ENCODE measurements around the gene NFASC.
A peak's percentile ranks its signal among the peaks of the same experiment; 100 is the strongest.

Gene NFASC

GRCh38 chr1:205053296-205053695, 182.6 kb downstream of the NFASC start:
- H3K4me3 ChIP-seq (ENCODE audit: low read depth, low read length), result no peak overlapping the region
- H3K9me3 ChIP-seq (ENCODE audit: control insufficient read depth, insufficient read depth, low read depth, low read length), result no peaks in the 10 kb centered on the region
- no peaks in the 10 kb centered on the region for H3K36me3 ChIP-seq (ENCODE audit: control insufficient read depth in 2 of 2, insufficient read depth in 1 of 2, low read length in 2 of 2)
- H3K27ac ChIP-seq (ENCODE audit: extremely low read depth, low read depth, low read length), result no peak overlapping the region
- POLR2A ChIA-PET, result no interaction called here
- CTCF ChIA-PET, result interaction anchor here (0.6 to 1.5 kb wide), 5 partner anchors 8 to 308 kb away, joined by 3 to 18 read pairs (median 3); no protein-coding TSS in a partner anchor
- H3K4me1 ChIP-seq (ENCODE audit: control insufficient read depth, insufficient read depth, low read length), result no peaks in the 10 kb centered on the region
- TF ChIP-seq ZFP41 (tag by site-specific recombination; IDR thresholded peaks at IDR 0.05; ENCODE audit: borderline replicate concordance) (no peak), ZNF768 (tag by site-specific recombination; IDR thresholded peaks at IDR 0.05) (peak; percentile 69; the same call in 1 of the 2 replicates)

- POLR2A ChIA-PET, result no interaction called here
- CTCF ChIA-PET, result interaction anchor here (0.5 to 3.5 kb wide), 4 partner anchors 56 to 206 kb away, joined by 3 to 20 read pairs (median 4); no protein-coding TSS in a partner anchor
- no peak for TF ChIP-seq GFI1B (tag by site-specific recombination; IDR thresholded peaks at IDR 0.05)
- TF ChIP-seq REST (tag by site-specific recombination; IDR thresholded peaks at IDR 0.05), result peak; percentile 90
- Histone ChIP-seq H3K27ac (ENCODE audit: extremely low read depth, low read depth, low read length) (no peak overlapping the region), H3K4me1 (ENCODE audit: control insufficient read depth, insufficient read depth, low read length) (no peaks in the 10 kb centered on the region), H3K36me3 (ENCODE audit: control insufficient read depth in 2 of 2, insufficient read depth in 1 of 2, low read length in 2 of 2) (no peaks in the 10 kb centered on the region), H3K9me3 (ENCODE audit: control insufficient read depth, insufficient read depth, low read depth, low read length) (no peaks in the 10 kb centered on the region), H3K4me3 (ENCODE audit: low read depth, low read length) (no peak overlapping the region)
Measured at GRCh38 chr1:205054013-205054412, 183.4 kb downstream of the NFASC start.

GRCh38 chr1:205056188-205056611, 185.5 kb downstream of the NFASC start:
- Histone ChIP-seq H3K4me3 (ENCODE audit: low read depth, low read length) (no peak overlapping the region), H3K27ac (ENCODE audit: extremely low read depth, low read depth, low read length) (no peak overlapping the region), H3K9me3 (ENCODE audit: control insufficient read depth, insufficient read depth, low read depth, low read length) (no peaks in the 10 kb centered on the region), H3K36me3 (ENCODE audit: control insufficient read depth in 2 of 2, insufficient read depth in 1 of 2, low read length in 2 of 2) (no peaks in the 10 kb centered on the region), H3K4me1 (ENCODE audit: control insufficient read depth, insufficient read depth, low read length) (no peaks in the 10 kb centered on the region)
- TF ChIP-seq GLIS1 (tag by site-specific recombination; IDR thresholded peaks at IDR 0.05), result peak; percentile 77
- no peak for TF ChIP-seq ZNF785 (tag by site-specific recombination; IDR thresholded peaks at IDR 0.05)
- peak; percentile 64 for TF ChIP-seq ZIC2 (tag by site-specific recombination; IDR thresholded peaks at IDR 0.05)
- ChIA-PET CTCF (interaction anchor here (3.5 kb wide), 1 partner anchor 67 kb away, joined by 20 read pairs; no protein-coding TSS in a partner anchor), POLR2A (no interaction called here)

GRCh38 chr1:205056956-205057568, 186.4 kb downstream of the NFASC start:
- no peaks in the 10 kb centered on the region for H3K4me1 ChIP-seq (ENCODE audit: control insufficient read depth, insufficient read depth, low read length)
- CTCF ChIA-PET, result interaction anchor here (3.5 kb wide), 1 partner anchor 68 kb away, joined by 20 read pairs; no protein-coding TSS in a partner anchor
- no peak overlapping the region for H3K4me3 ChIP-seq (ENCODE audit: low read depth, low read length)
- no peaks in the 10 kb centered on the region for H3K9me3 ChIP-seq (ENCODE audit: control insufficient read depth, insufficient read depth, low read depth, low read length)
- no peaks in the 10 kb centered on the region for H3K36me3 ChIP-seq (ENCODE audit: control insufficient read depth in 2 of 2, insufficient read depth in 1 of 2, low read length in 2 of 2)
- POLR2A ChIA-PET, result no interaction called here
- no peak overlapping the region for H3K27ac ChIP-seq (ENCODE audit: extremely low read depth, low read depth, low read length)
- TF ChIP-seq GLIS2 (tag by site-specific recombination; IDR thresholded peaks at IDR 0.05) (no peak), EGR2 (tag by site-specific recombination; IDR thresholded peaks at IDR 0.05; ENCODE audit: low read depth) (no peak), ZNF571 (tag by site-specific recombination; IDR thresholded peaks at IDR 0.05) (no peak), MEIS1 (CRISPR knock-in tag; IDR thresholded peaks at IDR 0.05; ENCODE audit: borderline replicate concordance) (no peak), PATZ1 (tag by site-specific recombination; IDR thresholded peaks at IDR 0.05) (no peak), ZNF518A (tag by site-specific recombination; conservative IDR thresholded peaks at IDR 0.05; ENCODE audit: low read depth) (no peak), ZNF600 (tag by site-specific recombination; IDR thresholded peaks at IDR 0.05) (no peak), ZNF23 (tag by site-specific recombination; IDR thresholded peaks at IDR 0.05; ENCODE audit: borderline replicate concordance) (no peak)
